HG03066 (cell line): Measurements from ENCODE around the gene VARS1.
"Not testable (repeated sequence)": the region's sequence is repeated elsewhere in the genome, so short reads cannot be mapped to it uniquely, and the experiment has no call there.

Experiments used
- ATAC-seq: cut with Tn5 transposase; IDR thresholded peaks from one replicate; pipeline ENCODE4 v1.9.1; 2021; ENCODE audit warnings: low read depth; ENCODE audit not compliant: unreplicated experiment

Gene VARS1

DNA sequence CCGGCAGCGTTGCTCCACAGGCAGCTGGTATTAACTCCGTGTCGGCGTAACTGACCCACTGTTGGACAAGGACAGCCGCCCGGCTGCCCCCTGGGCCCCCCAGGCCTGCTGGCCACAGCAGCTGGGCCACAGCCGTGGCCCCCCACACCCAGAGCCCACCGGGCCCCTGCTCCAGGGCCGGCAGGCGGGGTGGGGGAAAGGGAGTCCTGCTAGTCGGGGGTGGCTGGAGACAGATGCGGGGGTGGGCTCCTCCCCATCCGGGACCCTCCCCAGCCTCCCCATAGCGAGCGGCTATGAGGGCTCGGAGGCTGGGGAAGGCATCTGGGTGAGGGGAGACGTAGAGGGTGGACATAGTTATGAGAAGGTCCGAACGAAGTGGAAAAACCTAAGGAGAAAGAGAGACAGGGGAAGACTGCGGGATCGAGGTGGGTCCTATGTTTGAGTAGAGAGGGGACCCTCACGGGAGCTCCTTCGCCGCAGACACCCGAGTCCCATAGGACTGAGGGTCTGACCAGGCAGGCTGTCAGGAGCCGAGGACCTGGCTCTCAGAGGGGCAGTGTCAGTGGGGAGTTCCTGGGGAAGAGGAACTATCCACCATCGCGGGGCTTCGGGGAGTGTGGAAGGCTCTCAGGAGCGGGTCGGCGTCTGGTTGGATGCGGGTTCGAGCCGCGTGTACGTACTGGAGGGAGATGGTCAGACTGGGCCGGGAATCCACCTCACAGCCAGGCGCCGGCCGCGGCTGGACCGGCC lies 511 bp downstream of the VARS1 start:
- no peak for ATAC-seq

DNA sequence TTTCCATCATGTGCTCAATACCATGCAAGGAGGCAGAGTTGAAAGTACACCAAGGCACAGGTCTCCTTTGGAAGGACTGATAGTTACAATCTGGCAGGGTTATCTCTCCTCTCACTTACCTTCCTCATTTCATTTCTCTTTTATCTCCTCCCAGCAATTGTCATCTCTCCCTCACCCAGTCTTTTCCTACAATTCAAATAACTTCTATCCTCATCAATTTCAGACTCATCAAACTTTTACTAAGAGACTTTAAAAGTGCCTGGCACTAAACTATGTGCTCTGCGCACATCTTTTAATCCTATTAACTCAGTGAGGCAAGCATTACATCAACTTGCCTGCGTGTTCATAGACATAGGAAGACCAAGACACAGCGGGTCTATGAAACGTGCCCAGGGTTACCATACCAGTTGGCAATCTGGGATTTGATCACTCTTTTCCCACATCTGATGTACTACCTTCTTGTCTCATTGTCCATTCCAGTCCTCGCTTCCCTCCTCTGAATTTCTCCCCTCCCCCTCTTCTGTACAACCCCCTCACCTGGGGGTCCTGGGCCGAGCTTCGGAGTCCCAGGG lies 1.2 kb downstream of the VARS1 start:
- no peak for ATAC-seq

DNA sequence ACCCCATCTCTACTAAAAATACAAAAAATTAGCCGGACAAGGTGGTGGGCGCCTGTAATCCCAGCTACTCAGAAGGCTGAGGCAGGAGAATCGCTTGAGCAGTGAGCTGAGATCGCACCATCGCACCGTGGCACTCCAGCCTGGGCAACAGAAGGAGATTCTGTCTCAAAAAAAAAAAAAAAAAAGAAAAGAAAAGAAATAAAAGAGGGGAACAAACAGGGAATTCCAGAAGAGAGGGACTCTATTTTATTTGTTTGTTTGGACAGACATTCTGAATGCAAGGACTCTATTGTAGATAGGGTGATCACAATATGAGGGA lies 1.7 kb downstream of the VARS1 start:
- not testable (repeated sequence) for ATAC-seq

DNA sequence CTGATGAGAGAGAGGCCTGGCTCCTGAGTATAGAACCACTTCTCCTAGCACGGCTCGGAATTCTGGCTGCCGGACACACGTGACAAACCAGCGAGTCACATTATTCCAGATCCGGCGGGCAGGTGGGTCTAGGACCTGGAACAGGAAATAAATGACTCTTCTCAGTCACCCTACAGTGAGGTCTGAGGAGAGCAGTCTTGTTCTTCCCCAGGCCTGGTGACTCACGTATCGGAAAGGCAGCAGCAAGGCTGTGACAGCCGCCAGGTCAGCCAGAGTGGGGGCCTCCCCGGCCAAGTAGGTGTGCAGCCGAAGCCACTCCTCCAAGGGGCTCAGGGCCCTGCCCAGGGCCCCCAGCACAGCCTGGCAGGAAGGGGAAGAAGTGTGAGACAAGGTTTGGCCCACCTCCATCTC lies 2.8 kb downstream of the VARS1 start:
- ATAC-seq, result no peak

DNA sequence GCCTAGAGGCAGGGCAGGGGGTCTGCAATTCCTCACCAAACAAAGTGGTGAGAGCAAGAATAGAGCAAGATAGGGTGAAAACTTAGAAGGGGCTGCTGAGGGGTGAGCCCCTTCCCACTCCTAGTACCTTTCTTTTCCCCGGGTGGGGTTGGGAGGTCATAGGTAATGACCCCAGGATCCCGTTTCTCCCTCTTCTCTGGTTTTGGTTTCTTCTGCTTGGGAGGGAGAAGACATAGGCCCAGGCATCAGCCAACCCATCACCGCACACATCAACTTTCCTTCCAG lies 3.5 kb downstream of the VARS1 start:
- no peak for ATAC-seq

DNA sequence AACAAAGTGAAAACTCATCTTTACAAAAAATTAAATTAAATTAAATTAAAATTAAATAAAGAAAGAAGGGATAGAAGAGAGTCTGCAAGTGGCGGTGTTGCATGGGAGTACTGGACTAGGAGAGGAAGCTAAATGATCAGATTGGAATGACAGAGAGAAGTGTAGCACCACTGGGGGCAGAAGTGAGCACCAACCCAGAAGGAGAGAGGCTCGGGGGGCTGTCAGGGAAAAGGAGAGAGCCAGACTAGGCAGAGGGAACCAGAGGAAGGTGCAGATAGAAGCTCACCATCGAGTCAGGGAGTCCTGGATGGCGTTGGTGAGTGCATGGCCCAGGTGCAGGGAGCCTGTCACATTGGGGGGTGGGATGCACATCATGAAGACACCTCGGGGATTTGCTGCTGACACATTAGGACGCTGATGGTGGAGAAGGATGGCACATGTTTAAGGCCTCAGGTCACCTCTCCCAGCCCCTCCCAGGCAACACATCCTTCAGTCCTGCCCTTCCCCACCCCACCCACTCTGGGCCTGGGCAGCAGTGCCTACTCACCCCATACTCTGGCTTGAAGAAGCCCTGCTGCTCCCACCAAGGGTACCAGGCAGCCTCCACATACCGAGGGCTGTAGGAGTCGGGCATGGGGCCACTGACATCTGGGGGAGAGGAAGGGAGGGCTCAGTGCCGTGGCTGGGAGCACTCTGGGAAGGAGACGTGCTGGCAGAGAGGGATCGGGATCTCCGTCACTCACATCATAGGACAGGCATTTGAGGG lies 4.0 kb downstream of the VARS1 start:
- ATAC-seq, result no peak

DNA sequence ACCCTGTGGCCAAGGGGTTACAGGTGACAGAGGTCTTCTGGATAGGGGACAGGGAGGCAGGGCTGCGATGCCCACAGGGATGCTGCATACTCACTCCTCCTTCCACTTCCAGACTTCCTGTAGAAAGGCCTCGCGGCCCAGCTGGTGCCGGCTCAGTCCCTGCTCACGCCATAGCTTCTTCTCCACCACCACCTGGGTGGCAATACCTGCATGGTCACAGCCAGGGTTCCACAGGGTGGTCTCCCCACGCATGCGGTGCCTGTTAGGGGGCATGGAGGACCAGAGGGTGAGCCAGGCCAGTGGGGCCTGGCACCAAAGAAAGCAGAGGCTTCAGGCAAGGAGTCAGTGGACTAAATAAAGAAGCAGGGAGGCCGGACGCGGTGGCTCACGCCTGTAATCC lies 10.1 kb downstream of the VARS1 start:
- no peak for ATAC-seq

DNA sequence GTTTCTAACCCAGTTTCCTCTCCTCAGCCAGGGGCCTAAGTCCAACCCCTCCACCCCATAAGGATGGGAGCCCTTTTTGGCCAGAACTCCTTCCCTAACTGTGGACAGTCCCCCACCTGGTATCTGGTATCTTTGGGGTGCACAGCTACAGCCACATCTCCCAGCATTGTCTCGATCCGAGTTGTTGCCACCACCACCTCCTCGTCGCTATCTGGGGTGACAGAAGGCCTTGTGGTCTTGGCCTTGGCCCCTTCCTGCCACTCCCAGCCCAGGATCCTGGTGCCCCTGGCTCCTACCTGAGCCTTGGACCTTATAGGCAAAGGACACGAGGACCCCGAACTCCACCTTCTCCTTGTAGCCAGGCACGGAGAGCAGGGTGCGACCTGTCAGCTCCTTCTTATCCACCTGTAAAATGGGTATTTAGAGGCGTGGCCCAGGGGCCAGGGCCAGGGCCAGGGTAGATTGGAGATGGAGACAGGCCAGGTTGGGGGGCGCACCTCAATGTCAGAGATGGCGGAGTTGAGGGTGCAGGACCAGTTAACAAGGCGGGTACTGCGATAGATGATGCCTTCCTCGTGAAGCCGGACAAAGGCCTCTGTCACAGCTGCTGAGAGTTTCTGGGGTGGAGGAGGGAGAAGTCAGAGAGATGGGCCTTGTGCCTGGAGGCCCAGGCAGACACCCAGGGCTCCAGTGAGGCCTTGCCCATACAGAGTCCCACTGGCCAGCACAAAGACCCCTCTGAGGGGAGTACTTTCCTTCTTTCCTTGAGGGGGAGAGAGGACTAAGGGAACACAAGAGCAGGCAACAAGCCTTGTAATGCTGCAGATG lies 11.2 kb downstream of the VARS1 start:
- no peak for ATAC-seq

DNA sequence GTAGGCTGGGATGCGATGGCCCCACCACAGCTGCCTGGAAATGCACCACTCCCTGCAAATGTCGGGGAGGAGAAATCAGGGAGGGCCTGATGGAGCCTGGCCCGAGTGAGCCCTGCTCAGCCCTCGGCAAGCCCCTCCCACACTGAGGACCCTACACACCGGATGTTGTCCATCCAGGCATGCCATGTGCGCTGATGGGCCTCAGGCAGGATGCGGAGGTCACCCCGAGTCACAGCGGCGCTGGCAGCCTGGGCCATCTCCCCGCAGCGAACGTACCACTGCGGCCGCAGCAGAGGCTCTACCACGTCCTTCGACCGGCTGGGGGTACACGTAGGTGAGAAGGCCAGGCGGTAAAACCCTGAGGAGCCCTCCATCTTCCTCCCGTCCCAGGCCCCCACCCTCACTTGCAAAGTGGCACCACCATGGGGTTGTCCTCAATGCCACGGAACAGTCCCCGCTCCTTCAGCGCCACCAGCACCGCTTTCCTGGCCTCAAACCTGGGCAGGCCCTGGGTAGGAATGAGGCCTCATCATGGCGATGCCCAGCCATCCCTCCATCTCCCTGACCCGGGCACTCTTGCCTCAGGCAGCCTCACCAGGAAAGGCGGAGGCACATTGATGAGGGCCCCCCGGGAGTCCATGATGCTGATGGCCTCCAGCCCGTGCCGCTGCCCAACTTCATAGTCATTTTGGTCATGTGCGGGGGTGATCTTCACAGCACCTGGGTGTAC lies 13.3 kb downstream of the VARS1 start:
- no peak for ATAC-seq

DNA sequence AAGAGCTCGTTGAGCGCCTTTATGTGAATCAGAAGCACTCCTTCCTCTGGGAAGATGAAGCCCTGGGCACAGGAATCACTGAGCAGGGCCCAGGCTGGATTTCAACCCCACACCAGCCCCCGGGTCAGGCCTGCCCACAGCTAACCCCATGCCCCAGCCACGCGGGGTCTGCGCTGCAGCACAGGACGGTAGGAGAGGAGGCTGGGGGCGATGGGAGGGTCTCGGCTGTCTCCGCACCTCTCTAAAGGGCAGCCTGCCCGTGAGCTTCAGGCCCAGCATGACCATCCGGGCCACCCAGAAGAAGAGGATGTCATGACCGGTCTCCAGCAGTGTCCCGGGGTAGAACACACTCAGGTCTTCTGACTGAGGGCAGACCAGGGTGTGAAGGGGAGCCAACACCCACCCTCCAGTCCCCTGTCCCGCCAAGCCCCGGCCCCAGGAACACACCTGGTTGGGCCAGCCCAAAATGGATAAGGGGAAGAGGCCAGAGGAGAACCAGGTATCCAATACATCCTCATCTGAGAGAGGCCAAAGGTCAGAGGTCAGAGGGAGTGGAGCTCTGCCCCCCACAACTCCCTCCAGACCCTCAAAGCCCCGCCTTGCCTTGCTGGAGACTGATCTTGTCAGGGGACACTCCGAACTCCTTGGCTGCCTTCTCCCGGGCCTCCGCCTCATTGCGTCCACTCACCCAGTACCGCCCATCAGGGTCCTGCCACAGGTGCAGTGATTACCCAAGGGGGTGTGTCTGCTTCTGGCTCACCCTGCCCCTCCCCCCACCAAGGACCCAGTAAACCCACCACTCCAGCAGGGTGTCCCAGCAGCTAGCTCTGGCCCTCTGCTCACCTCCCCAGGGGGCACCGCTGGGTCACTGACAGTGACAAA lies 14.1 kb downstream of the VARS1 start:
- ATAC-seq, result no peak

DNA sequence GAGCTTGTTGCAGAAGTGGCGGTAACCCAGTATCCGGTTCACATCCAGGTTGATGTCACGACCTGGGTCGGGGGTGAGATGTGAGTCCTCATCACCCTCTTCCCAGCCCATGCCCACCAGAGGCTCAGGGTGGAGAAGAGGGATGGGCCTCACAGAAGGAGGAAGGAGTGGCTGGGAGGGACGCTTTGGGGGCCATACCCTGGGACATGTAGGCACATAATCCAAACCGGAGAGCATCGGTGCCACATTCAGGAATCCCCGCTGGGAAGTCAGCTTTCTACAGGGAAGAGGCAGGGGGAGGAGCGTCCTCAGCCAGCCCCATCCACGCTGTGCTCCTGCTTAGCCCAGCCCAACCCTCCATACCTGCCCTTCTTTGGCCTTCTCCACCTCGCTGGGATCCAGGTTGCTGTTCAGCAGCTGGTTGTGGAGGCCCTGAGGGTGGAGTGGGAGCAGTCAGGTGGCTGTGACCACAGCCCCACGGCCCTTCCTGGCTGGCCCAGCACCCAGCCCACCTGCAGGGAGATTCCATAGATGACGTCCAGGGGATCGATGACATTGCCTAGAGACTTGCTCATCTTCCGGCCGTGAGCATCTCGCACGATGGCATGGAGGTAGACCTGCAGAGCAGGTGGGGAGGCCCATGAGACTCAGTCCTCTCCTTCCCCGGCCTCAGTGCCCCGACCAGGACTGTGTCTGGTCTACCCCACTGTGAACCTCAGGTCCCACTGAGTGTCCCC lies 14.9 kb downstream of the VARS1 start:
- ATAC-seq, result no peak

DNA sequence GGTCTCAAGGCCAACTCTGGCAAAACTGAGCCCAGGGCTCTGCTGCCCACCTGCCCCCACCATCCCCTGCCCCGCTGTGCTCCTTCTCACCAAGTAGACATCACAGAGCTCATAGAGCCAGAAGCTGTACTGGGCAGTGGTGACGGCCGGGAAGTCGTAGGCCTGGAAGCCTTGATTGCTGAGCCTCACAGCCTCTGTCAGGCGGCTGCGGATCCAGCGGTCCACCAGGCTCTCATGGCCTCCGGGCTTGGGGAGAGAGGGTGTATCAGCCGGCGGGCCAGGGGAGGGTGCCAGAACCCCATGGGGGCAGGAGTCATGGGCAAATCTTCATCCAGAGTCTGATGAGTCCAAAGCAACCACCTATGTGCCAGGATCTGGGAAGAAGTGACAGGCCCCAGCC lies 15.6 kb downstream of the VARS1 start:
- no peak for ATAC-seq

DNA sequence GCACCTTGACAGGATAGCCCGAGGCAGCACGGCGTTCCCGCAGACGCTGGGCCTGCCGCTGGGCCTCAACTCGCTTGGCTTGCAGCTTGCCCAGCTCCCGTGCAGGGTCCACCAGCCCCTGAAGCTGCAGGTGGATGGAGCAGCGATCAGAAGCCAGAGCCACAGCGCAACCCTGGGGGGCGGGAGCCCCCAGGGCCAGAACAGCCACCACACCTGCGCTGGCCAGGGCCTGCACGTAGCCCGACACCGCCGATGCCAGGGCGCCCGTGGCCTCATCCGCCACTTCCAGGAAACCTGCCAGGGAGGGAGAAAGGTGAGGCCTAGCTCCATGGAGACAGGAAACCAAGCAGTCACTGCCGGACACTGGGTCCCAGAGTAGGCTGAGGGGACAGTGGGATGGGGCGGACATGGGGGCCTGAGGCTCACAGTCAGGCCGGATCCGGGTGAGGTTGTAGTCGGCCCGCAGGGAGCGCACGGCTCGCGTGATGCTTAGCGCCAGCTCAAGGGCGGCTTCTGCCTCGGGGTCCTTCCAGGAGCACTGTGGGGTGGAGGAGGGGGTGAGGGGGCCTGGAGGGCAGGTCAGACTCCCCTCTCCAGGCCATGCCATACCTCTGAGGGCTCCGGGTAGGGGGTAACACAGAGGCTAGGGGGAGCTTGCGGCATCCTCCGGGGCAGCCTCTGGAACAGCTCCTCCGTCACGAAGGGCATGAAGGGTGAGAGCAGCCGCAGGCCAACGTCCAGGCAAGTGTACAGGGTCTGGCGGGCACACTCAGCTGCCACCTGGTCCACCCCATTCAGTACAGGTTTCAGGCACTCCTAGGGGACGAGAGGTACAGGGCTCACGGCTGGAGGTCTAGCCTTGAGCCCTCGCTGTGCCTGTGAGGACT lies 16.3 kb downstream of the VARS1 start:
- no peak for ATAC-seq

DNA sequence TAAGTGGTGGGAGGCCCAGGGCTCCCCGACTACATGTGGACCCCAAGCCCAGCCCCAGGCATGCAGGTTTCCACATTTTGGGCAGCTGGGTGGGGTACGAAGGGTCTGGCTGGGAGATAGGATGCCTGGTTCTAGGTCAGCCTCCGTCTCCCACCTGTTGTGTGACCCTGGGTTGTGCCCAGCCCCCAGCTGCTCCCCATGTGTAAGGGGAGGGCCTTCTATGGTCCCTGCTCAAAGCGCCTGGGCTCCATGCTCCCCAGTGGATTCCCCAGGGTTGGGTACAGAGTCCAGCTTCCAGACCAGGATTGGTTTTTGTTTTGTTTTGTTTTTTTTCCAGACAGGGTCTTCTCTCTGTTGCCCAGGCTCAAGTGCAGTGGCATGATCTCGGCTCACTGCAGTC lies 17.4 kb downstream of the VARS1 start:
- no peak for ATAC-seq

DNA sequence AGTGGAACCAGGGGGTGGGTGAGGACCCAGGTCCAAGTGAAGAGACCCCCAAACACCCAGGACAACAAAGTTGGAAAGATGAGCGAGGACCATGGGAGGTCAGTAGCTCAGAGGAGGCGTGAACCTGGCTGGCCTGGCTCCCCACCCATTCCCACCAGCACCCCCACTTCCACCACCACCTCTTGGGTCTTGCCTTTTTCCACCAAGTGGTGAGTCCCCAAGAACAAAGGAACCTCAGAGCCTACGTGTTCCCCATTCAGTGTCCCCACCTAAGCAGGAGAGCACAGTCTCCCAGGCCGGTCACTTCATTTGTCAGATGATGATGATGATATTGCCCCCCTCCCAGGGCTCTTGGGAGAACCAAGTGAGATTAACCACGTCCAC lies 17.9 kb downstream of the VARS1 start:
- no peak for ATAC-seq

DNA sequence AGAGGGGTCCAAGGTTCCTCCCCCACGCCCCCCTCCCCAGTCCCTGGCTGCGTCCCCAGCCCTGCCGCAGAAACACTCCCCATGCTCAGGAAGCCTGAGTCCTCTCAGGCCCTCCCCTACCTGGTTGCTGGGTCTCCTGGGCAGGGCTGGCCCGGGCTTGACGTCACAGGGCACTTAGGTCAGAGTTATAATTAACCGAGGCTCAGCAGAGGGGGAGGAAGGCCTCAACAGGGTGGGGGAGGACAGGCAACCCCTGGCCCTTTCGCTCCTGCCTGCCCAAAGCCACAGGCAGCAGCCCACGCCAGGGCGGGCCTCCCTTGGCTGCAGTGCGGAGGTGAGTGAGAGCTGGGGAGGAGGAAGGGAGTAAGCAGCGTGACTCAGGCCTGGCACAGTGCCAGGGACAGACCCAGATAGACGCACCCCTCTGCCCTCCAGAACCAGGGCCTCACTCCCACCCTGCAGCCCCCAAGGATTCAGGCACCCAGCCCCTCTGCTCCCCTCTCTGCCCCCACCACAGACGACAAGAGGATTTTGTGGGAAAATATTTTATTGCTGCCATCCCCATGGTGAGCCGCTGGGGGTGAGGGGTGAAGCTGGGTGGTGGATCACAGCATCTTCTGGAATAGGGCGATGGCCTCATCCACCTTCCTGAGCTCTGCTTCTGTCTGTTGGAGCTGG lies 18.4 kb downstream of the VARS1 start, which contains the start of gene VWA7:
Gene VWA7, minus strand, starts transcription at position 340 of the 678 bp plus-strand sequence. CDS start 549 bp downstream, outside the sequence.
- peak; percentile 73 for ATAC-seq

DNA sequence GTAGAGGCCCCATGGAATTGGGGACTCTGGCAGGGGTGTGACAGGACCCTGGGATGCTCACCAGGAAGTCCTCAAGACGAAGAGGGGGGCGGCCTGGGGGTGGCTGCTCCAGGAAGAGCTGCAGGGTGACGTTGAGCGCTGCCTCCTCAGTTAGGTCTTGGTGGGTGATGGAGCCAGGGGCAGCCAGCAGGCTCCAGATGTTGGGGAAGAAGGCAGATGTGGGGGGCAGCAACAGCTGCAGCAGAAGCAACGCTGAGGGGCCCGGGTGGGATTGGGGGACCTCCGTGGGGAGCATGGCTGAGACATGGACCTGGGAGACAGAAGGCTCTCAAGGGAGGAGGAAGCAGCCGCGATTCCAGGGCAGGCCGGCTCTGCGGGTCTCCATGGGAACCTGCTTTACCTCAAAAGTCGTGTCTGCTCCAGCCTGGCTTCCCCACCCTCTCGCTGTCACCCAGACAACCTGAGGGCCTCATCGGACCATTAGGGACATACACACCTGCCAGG lies 19.0 kb downstream of the VARS1 start:
- ATAC-seq, result peak; percentile 5
